ENCODE data around the gene TMEM98. TPM values are rescaled to one million over a fixed set of nuclear protein-coding genes. Genes with fewer than 3 reads are reported as not detected.

Gene TMEM98, protein sequence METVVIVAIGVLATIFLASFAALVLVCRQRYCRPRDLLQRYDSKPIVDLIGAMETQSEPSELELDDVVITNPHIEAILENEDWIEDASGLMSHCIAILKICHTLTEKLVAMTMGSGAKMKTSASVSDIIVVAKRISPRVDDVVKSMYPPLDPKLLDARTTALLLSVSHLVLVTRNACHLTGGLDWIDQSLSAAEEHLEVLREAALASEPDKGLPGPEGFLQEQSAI
- total RNA-seq: 98.1 and 196 TPM in 2 replicates

DNA sequence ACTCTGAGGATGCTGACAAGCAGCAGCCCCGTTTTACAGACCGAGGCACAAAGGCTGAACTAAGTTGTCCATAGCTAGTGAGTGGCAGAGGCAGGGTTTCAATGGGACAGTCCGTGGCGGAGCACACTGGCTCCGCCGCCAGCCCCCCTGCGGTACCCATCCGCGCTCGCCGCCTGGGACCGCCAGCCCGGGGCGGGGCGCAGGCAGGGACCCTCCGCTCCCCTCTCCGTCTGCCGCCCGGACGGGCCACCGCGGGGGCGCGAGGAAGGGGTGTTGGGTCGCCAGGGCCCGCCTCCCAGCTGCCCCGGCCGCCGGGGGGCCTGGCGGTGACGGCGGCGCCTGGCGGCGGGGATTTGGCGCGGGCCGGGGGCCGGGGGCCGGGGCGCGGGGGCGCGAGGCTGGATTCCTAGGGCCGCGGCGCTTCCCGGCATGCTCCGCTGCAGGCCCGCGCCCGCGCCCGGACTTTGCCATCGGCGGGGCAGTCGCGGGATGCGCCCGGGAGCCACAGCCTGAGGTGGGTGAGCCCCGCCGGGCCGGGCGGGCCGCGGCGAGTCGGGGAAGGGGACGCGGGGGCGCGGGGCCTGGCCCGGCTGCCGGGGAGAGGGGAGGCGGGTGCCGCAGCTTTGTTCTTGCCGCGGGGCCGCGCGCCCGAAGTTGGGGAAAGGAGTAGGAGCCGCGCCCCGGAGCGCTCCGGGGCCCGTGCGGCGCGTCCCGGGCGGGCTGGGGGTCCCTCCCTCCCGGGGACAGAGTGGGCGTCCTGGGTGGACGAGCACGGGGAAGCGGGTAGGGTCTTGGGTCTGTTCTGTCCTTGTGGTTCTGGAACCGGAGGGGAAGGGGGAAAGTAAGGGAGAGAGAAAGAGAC, at the start of gene TMEM98:
Gene TMEM98 (plus strand): TSS at position 430 of the 862 bp plus-strand sequence. CDS start 3,376 bp downstream, outside the sequence.

Other genes starting within 250 kb of the TMEM98 start
- 5.5 and 42.4 TPM in 2 replicates for gene MYO1D, start 51.0 kb upstream of the TMEM98 start, total RNA-seq
- 0.29 TPM in 1 of 2 replicates, not detected in the other for gene SPACA3, start 63.7 kb downstream of the TMEM98 start, total RNA-seq